ENCODE data around the gene CCDC27.

DNA sequence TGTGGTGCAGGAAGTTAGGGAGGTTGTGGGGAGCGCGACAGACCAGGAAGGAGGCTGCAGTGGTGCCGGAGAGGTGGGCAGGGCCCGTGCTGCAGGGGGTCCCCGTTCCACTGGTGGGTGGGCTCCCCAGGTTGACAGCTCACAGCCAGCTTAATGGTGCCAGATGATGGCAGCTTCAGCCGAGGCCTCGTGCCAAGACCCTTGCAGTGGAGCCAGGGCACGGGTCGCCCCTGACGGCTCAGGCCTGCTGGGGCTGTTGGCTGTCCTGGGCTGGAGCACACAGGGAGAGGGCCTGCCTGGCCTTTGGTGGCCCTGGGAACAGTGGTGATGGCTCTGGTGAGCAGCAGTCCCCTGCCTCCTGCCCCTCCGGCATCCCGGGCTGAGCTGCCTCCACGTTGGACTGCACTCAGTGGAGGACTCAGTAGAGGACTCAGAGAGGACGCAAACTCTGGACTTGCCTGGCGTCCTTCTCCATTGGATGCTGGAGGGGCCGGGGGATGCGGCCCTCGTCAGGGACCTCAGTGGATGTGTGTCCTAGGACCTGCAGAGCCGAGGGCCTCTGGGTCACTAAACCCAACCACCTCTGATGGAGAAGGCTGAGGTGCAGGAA is 46.8 kb upstream of the CCDC27 start:
- TF ChIP-seq POLR2A (IDR thresholded peaks at IDR 0.05) = no peak
- TF ChIP-seq, protein P1, sequence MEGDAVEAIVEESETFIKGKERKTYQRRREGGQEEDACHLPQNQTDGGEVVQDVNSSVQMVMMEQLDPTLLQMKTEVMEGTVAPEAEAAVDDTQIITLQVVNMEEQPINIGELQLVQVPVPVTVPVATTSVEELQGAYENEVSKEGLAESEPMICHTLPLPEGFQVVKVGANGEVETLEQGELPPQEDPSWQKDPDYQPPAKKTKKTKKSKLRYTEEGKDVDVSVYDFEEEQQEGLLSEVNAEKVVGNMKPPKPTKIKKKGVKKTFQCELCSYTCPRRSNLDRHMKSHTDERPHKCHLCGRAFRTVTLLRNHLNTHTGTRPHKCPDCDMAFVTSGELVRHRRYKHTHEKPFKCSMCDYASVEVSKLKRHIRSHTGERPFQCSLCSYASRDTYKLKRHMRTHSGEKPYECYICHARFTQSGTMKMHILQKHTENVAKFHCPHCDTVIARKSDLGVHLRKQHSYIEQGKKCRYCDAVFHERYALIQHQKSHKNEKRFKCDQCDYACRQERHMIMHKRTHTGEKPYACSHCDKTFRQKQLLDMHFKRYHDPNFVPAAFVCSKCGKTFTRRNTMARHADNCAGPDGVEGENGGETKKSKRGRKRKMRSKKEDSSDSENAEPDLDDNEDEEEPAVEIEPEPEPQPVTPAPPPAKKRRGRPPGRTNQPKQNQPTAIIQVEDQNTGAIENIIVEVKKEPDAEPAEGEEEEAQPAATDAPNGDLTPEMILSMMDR (IDR thresholded peaks at IDR 0.05) = no peak
